ENCODE data around the gene CCL14. TPM values are rescaled to one million over a fixed set of nuclear protein-coding genes. Genes with fewer than 3 reads are reported as not detected.

The CCL14 gene
- total and polyA plus RNA-seq, 2 of the 13 experiments (the other 11 are each of a cell fraction or from before 2014, with no cell fraction given) = 1.1 to 1.7 TPM

- TF ChIP-seq, protein P1, sequence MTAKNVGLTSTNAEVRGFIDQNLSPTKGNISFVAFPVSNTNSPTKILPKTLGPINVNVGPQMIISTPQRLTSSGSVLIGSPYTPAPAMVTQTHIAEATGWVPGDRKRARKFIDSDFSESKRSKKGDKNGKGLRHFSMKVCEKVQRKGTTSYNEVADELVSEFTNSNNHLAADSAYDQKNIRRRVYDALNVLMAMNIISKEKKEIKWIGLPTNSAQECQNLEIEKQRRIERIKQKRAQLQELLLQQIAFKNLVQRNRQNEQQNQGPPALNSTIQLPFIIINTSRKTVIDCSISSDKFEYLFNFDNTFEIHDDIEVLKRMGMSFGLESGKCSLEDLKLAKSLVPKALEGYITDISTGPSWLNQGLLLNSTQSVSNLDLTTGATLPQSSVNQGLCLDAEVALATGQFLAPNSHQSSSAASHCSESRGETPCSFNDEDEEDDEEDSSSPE (CRISPR knock-in tag; IDR thresholded peaks at IDR 0.05) = no peak; the same call in 1 of the 2 replicates
- TF ChIP-seq SYNCRIP (IDR thresholded peaks at IDR 0.05; ENCODE audit: insufficient read depth, low read depth, low read length) = no peak
- TF ChIP-seq, protein P2, sequence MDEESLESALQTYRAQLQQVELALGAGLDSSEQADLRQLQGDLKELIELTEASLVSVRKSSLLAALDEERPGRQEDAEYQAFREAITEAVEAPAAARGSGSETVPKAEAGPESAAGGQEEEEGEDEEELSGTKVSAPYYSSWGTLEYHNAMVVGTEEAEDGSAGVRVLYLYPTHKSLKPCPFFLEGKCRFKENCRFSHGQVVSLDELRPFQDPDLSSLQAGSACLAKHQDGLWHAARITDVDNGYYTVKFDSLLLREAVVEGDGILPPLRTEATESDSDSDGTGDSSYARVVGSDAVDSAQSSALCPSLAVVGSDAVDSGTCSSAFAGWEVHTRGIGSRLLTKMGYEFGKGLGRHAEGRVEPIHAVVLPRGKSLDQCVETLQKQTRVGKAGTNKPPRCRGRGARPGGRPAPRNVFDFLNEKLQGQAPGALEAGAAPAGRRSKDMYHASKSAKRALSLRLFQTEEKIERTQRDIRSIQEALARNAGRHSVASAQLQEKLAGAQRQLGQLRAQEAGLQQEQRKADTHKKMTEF (CRISPR knock-in tag; IDR thresholded peaks at IDR 0.05) = peak; percentile 57
- no peak for TF ChIP-seq MYC (CRISPR knock-in tag; IDR thresholded peaks at IDR 0.05; ENCODE audit: borderline replicate concordance)
- no peak for TF ChIP-seq ZNF564 (CRISPR knock-in tag; IDR thresholded peaks at IDR 0.05)
- TF ChIP-seq ZNF678 (CRISPR knock-in tag; IDR thresholded peaks at IDR 0.05) = no peak
- no peak for TF ChIP-seq ETV6 (CRISPR knock-in tag; conservative IDR thresholded peaks at IDR 0.05)
- TF ChIP-seq ZNF431 (CRISPR knock-in tag; IDR thresholded peaks at IDR 0.05; ENCODE audit: borderline replicate concordance, low read depth) = no peak
- no peak for TF ChIP-seq PLSCR1 (CRISPR knock-in tag; IDR thresholded peaks at IDR 0.05; ENCODE audit: borderline replicate concordance)
- TF ChIP-seq, protein P3, sequence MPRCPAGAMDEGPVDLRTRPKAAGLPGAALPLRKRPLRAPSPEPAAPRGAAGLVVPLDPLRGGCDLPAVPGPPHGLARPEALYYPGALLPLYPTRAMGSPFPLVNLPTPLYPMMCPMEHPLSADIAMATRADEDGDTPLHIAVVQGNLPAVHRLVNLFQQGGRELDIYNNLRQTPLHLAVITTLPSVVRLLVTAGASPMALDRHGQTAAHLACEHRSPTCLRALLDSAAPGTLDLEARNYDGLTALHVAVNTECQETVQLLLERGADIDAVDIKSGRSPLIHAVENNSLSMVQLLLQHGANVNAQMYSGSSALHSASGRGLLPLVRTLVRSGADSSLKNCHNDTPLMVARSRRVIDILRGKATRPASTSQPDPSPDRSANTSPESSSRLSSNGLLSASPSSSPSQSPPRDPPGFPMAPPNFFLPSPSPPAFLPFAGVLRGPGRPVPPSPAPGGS (CRISPR knock-in tag; IDR thresholded peaks at IDR 0.05) = no peak
- TF ChIP-seq SPEN (CRISPR knock-in tag; IDR thresholded peaks at IDR 0.05; ENCODE audit: low read depth) = no peak
- no peak for TF ChIP-seq NFRKB (IDR thresholded peaks at IDR 0.05)
- peak; percentile 43 for TF ChIP-seq SKI (IDR thresholded peaks at IDR 0.05; ENCODE audit: partially characterized antibody)
- TF ChIP-seq ZNF263 (CRISPR knock-in tag; IDR thresholded peaks at IDR 0.05) = no peak
- no peak for TF ChIP-seq SKIL (CRISPR knock-in tag; IDR thresholded peaks at IDR 0.05; ENCODE audit: borderline replicate concordance)
- TF ChIP-seq RBM39 (IDR thresholded peaks at IDR 0.05; ENCODE audit: low read depth, low read length, poor library complexity, severe bottlenecking) = no peak
- TF ChIP-seq ZNF546 (CRISPR knock-in tag; conservative IDR thresholded peaks at IDR 0.05) = no peak
- no peak for TF ChIP-seq ZBTB21 (CRISPR knock-in tag; IDR thresholded peaks at IDR 0.05)
- no peak for TF ChIP-seq ZNF44 (CRISPR knock-in tag; IDR thresholded peaks at IDR 0.05)
- no peak for TF ChIP-seq ZNF597 (CRISPR knock-in tag; IDR thresholded peaks at IDR 0.05)
- TF ChIP-seq ZNF83 (CRISPR knock-in tag; IDR thresholded peaks at IDR 0.05; ENCODE audit: borderline replicate concordance) = no peak
- no peak for TF ChIP-seq PLRG1 (conservative IDR thresholded peaks at IDR 0.05)
- TF ChIP-seq ZNF7 (CRISPR knock-in tag; IDR thresholded peaks at IDR 0.05) = no peak
Measured at GRCh38 chr17:36001862-36002603, 15.5 kb upstream of the CCL14 start (continued).
